GM21723 (cell line): ENCODE measurements around the gene PRXL2B.

Experiments used
- ATAC-seq: cut with Tn5 transposase; IDR thresholded peaks from one replicate; pipeline ENCODE4 v1.9.1; 2021; ENCODE audit warnings: mild to moderate bottlenecking, moderate library complexity; ENCODE audit not compliant: unreplicated experiment

Gene PRXL2B

DNA sequence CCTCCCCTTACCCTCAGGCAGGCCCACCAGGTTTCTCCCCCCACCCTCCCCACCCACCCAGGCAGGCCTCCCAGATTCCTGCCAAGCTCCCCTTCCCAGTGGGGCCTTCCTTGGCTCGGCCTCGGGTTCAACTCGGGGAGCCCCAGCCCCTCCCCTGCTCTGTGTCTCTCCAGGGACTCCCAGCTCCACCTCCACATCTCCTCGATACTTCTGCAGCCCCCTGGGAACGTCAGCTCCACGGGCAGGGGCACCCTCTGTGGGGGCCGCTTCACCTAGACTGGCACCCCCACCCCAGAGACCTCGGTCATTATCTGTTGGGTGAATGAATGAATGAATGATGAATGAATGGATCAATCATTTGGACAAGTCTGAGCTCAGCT, 45.5 kb downstream of the PRXL2B start:
- ATAC-seq: no peak

DNA sequence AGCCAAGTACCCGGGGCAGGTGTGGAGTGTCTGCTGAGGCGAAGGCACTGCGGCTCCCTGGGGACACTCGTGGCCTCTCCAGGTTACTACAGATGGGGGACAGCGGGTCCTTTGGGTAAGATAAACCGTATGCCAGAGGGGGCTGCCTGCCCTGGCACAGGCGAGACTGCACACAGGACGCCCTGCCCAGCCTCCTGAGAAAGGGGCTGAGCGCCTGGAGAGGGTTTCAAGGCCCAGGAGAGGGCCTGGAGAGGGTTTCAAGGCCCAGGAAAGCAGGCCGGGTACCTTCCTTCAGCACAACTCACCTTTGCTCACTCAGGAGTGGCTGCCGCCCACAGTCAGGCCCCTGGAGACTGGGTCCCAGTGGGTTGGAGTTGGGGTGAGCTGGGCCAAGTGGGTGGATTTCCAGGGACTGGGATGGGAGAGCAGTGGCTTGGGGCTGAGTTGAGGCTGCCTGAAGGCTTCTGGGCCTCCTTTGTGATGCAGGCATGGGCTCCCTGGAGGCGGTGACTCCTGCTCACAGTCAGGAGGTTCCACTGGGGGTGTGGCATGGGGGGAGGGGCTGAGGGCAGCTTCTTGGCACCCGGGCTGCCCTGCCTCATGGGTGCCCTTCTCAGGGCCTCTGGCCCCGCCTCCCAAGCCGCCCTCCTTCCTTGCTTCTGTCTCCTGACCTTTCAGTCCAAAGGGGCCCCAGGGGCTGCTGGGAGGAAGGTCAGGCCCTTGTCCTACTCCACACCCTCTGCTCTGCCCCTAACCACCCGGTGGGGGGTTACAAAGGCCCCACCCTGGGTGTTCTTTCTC, 46.2 kb downstream of the PRXL2B start, which contains the start of gene MMEL1:
Gene MMEL1 (minus strand): TSS at position 456 of the 801 bp plus-strand sequence. CDS start 3,532 bp downstream, outside the sequence.
- ATAC-seq: no peak

- ATAC-seq: no peak
Observed at GRCh38 chr1:2633366-2633935, 46.9 kb downstream of the PRXL2B start.

- no peak for ATAC-seq
Observed at GRCh38 chr1:2633936-2634491, 47.4 kb downstream of the PRXL2B start.

DNA sequence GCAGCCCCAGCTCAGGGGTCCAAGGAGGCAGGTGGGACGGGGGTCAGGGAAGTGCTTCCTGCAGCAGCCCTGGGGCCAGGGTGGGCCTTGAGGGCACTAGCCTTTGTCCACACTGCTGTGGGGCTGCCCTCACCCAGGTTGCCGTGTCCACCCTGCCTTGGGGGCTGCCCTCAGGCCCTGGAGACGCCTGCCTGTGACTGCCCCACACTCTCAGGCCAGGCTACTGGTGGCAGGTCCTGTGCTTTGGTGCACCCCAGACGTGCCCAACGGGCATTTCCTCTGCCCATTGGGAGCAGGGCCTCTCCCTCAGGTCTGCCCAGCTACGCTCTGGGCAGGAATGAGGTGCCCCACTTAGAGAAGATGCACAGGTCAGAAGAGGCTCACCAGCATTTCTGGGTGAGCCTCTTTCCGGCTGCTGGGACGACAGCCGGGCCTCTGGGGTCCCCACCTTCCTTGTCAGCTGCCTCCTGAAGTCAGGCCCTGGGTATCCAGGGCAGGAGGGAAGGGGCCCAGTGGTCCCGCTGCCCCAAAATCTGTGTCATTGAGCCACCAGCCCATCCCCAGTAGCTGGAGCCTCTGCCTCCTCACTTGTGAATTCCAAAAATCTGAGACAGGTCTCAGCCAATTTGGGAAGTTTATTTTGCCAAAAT, 48.9 kb downstream of the PRXL2B start:
- ATAC-seq: no peak

DNA sequence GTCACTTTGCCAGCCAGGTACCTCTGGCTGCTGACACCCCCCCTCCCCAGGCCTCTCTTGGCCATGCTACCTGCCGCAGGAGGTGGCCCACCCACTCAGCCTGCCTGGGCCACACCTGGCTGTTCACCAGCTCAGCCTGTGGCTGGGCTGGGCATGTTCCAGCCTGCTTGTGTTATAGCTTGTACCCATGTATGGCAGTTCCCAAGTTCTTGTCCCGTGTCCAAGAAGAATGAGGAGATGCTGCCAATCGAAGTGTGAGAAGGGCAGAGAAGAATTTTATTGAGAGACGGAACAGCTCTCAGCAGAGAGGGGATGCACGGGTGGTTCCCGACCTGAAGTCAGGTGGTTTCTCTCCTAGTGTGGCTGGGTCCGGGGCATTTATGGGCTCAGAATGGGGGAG, 50.2 kb downstream of the PRXL2B start:
- no peak for ATAC-seq

GRCh38 chr1:2637442-2638145, 51.0 kb downstream of the PRXL2B start:
- ATAC-seq: no peak

DNA sequence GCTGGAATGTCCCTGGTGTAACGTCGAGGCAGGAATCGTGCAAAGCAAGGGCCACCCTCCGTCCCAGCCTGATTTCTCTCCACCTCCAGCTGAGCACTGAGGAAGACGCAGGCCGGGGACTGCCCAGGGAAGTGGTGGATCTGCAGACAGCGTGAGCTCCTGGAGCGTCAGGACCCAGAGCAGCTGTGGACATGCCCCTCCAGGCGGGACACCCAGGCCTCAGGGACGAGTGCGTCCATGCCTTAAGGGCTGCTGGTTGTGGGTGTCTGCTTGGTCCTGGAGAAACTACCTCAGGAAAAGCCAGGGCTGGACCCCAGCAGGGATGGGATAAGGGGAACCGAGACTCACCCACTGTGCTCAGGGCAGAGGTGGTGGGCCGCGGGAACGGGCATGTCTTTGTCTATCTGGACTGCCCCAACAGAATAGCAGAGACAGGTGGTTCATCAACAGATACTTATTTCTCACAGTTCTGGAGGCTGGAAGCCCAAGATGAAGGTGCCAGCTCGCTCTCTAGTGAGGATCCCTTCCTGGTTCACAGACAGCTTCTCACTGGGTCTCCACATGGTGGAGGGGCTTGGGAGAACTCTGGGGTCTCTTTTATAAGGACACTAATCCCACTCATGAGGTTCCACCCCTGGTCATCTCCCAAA, 52.0 kb downstream of the PRXL2B start:
- no peak for ATAC-seq

- ATAC-seq: no peak
Observed at GRCh38 chr1:2639203-2639602, 52.6 kb downstream of the PRXL2B start.

DNA sequence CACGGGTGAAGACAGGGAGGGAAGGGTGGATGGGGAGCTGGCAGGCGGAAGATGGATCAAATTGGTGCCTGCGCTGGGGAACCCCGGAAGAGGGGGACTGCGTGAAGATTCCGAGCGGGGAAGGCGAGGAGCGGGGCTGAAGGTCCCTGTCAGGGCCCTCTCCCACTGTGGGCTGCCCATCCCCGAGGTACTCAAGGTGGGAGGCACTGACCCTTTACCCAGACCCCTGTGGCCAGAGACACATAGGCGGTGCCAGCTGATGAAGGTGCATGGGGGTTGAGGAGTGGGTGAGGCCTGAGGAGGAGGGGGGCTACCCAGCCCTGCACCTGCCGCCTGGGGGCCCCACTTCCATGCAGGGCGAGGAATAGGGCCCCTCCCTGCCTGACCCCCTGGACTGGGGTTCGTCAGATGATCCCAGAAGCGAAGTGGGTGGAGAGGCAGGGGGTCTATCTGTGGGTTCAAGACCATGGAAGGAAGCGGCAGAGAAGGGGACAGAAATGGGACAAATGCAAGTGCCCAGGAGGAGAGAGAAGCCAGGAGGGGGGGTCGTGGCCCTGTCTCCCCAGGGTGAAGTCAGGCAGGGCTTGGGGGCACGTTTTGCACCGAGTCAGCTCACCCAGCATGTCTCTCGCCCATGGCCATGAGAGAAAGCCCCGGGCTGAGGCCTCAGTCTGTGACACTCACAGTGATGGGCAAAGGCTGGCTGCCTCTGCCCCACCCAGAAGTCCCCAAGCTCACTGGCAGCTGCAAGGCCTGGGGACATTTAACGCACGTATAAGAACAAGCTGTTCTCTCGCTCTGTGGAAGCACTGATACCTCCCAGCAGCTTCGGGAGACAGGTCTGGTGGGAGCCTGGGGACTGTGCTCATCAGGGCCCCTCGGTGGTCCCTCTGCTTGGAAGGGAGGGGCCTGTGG, 53.3 kb downstream of the PRXL2B start:
- ATAC-seq: no peak

DNA sequence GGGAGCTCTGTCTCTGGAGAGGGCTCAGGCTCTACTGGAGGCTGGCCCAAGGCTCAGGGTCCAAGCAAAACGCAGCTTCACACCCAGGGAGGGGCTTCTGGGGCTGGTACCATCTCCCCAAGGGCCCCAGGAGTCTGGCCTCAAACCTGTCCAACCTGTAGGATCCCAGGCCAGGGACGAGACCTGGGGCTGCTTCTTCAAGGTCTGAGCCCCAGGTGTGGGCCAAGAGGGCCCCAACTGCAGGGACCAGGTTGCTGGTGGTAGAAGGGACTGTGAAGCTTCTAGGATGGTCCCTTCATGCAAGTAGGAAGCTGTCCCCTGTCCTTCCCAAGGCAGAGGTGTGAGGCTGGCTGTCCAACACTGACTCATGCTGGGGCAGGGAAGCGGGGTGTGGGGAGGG, 54.0 kb downstream of the PRXL2B start:
- ATAC-seq: no peak
